GM19455 (cell line): ENCODE measurements around the gene PIP5KL1.

Experiments
- ATAC-seq: cut with Tn5 transposase; IDR thresholded peaks from one replicate; pipeline ENCODE4 v1.9.1; 2021; ENCODE audit not compliant: unreplicated experiment

PIP5KL1 gene

GRCh38 chr9:127968700-127969383 lies 38.3 kb upstream of the PIP5KL1 start:
- no peak for ATAC-seq

- no peak for ATAC-seq
Measured at GRCh38 chr9:127968042-127968441, 37.5 kb upstream of the PIP5KL1 start.

GRCh38 chr9:127967151-127967809 lies 36.7 kb upstream of the PIP5KL1 start:
- no peak for ATAC-seq

GRCh38 chr9:127966416-127967150 lies 36.0 kb upstream of the PIP5KL1 start:
- ATAC-seq: no peak

- ATAC-seq: no peak
Measured at GRCh38 chr9:127965953-127966352, 35.4 kb upstream of the PIP5KL1 start.

GRCh38 chr9:127963359-127964064 lies 32.9 kb upstream of the PIP5KL1 start:
- ATAC-seq: no peak

GRCh38 chr9:127963041-127963358 lies 32.4 kb upstream of the PIP5KL1 start:
- no peak for ATAC-seq

GRCh38 chr9:127962278-127962677 lies 31.7 kb upstream of the PIP5KL1 start:
- no peak for ATAC-seq

GRCh38 chr9:127961613-127962155 lies 31.1 kb upstream of the PIP5KL1 start:
- no peak for ATAC-seq

- no peak for ATAC-seq
Measured at GRCh38 chr9:127961155-127961490, 30.5 kb upstream of the PIP5KL1 start.

- ATAC-seq: no peak
Measured at GRCh38 chr9:127960410-127961154, 30.0 kb upstream of the PIP5KL1 start.

- no peak for ATAC-seq
Measured at GRCh38 chr9:127959841-127960409, 29.3 kb upstream of the PIP5KL1 start.

- ATAC-seq: no peak
Measured at GRCh38 chr9:127959398-127959797, 28.8 kb upstream of the PIP5KL1 start.

GRCh38 chr9:127958728-127959127 lies 28.2 kb upstream of the PIP5KL1 start:
- no peak for ATAC-seq

GRCh38 chr9:127955294-127956015 lies 24.9 kb upstream of the PIP5KL1 start:
- no peak for ATAC-seq

- ATAC-seq: no peak
Measured at GRCh38 chr9:127954831-127955293, 24.3 kb upstream of the PIP5KL1 start.

- no peak for ATAC-seq
Measured at GRCh38 chr9:127953768-127954505, 23.4 kb upstream of the PIP5KL1 start.

GRCh38 chr9:127953154-127953553 lies 22.6 kb upstream of the PIP5KL1 start:
- ATAC-seq: no peak
